COLO668 (cell line): ENCODE measurements around the gene PLVAP.
A peak's percentile ranks its signal among the peaks of the same experiment; 100 is the strongest.

ENCODE experiments used
- DNase-seq: peaks from one replicate; lab custom pipeline; 2025; ENCODE audit not compliant: unreplicated experiment; lab: John Stamatoyannopoulos, UW

PLVAP gene

DNA sequence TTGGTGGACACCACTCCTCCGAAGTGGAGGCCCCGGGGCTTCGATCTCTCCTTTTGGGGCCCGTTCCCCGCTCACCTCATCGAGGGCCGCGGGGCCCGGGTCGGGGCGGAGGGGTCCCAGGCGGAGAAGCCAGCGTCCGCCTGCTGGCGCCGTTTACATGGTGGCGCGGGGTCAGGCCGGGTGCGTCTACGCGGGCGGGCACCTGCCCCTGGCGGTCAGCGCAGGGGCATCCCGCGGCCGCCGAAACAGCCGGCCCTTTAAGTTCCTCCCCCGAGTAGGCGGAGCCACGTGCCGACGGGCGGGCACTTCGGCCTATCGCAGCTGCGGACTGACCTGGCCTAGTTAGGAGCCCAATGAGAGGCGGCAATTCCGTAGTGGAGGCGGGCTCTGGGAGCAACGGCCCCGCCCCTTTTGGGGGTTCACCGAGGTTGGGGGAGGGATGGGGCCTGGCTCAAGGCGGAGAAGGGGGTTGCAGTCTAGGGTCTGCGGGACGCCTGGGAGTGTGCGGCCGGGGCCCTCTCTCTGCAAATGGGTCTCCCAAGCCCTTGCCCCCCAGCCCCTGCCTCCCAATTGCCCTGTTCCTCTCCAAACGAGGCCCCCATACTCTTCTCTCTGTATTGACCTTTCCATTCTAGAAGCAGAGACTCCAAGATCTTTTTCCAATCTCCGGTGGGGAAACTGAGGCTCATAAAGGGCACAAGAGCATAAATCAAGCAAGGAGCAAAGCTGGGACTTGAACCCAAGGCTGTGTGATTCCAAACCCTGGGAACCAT, 73.8 kb downstream of the PLVAP start, which contains the start of gene ABHD8:
ABHD8 (minus strand) TSS at position 259 of the 773 bp plus-strand sequence. CDS start 1,809 bp downstream, outside the sequence.
- DNase-seq: peak; percentile 96

DNA sequence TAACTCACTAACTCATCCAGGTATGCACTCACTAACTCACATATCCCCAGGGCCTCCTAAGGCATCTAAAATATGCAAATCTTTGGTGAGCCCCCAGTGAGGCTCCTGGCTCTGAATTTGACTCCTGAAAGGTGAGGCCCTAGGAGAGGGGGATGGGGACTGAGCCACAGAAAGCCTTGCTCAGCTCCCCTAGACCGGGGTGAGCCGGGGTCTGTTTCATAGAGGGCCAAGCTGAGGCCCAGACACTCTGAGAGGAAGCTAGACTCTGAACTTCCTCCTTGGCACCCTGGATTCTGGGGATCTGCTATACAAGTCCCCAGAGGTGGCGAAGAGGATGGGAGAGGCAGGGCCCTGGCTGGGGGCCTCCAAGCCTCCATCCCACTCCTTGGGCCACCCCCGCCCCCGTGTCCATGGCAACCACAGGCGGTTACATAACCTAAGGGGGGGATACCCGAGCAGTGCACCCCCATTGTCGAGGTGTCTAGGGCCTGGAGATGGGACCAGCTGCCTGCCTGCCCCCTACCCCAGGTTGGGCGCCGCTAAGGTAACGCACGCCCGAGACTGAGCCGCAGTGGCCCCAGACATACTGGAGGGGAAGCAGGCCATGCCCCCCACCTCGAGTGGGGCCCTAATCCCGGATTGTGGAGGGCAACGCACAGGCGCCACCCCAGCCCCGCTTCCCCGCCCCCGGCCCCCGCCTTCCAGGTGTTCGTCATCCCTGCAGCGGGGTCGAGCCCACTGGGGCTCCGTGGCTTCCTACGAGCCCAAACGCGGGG, 74.6 kb downstream of the PLVAP start:
- peak; percentile 31 for DNase-seq
